CD14-positive monocyte (primary cell): ENCODE results near the gene FBXO5. TPM values are rescaled to one million over a fixed set of nuclear protein-coding genes. Genes with fewer than 3 reads are reported as not detected.
A peak's percentile ranks its signal among the peaks of the same experiment; 100 is the strongest.

Experiments used
- DNase-seq, 3 donors: peaks; one replicate each; pipeline ENCODE4 v3.0.0-alpha.2; 2011 to 2022
- H2AFZ ChIP-seq: 2 replicates; pipeline ENCODE4 v1.6.0; 2012; ENCODE audit warnings: mild to moderate bottlenecking, low read depth, low read length, inconsistent platforms; ENCODE audit not compliant: insufficient read depth, poor library complexity, severe bottlenecking
- H3K27ac ChIP-seq, 2 donors: 1 replicate in 1 of 2; 2 replicates in 1 of 2; pipeline ENCODE4 v1.5.1; 2012 to 2013; ENCODE audit warnings: low read length in 2 of 2, control low read depth in 1 of 2, inconsistent platforms in 1 of 2, low read depth in 1 of 2, mild to moderate bottlenecking in 1 of 2
- H3K27me3 ChIP-seq, 2 donors: one replicate each; pipeline versions ENCODE4 v1.6.0 to v1.6.1; 2011 to 2013; ENCODE audit warnings: low read length in 2 of 2; ENCODE audit not compliant: control insufficient read depth in 2 of 2, insufficient read depth in 2 of 2
- H3K36me3 ChIP-seq, 2 donors: replicated peaks in 1 of 2; 1 replicate in 1 of 2; 2 replicates in 1 of 2; pipeline versions ENCODE4 v1.5.1 to v1.6.1; 2012 to 2013; ENCODE audit warnings: low read length in 2 of 2, control low read depth in 1 of 2, inconsistent platforms in 1 of 2, mild to moderate bottlenecking in 1 of 2; ENCODE audit not compliant: insufficient read depth in 2 of 2, control insufficient read depth in 1 of 2
- H3K4me1 ChIP-seq, 2 donors: 1 replicate in 1 of 2; 2 replicates in 1 of 2; pipeline versions ENCODE4 v1.5.1 to v1.6.1; 2012 to 2013; ENCODE audit warnings: low read length in 2 of 2, control low read depth in 1 of 2, inconsistent platforms in 1 of 2, mild to moderate bottlenecking in 1 of 2, moderate library complexity in 1 of 2; ENCODE audit not compliant: insufficient read depth in 2 of 2, control insufficient read depth in 1 of 2
- H3K4me2 ChIP-seq: replicated peaks from 2 replicates; pipeline ENCODE3; 2012; ENCODE audit warnings: low read length, moderate library complexity, mild to moderate bottlenecking; ENCODE audit not compliant: poor library complexity, severe bottlenecking; ENCODE audit errors: extremely low read depth
- H3K4me3 ChIP-seq, 3 experiments: fragments of 200-600 bp in 1 of 3; sonication (generic) in 1 of 3; replicated peaks in 1 of 3; 1 replicate in 2 of 3; 2 replicates in 1 of 3; pipeline ENCODE4 v1.5.1; 2011 to 2013; ENCODE audit warnings: low read length in 3 of 3, mild to moderate bottlenecking in 3 of 3, control low read depth in 2 of 3, low read depth in 2 of 3, inconsistent platforms in 1 of 3, moderate library complexity in 1 of 3
- H3K79me2 ChIP-seq: 2 replicates; pipeline ENCODE4 v1.6.0; 2012; ENCODE audit warnings: mild to moderate bottlenecking, control low read depth, inconsistent platforms, low read length, moderate library complexity; ENCODE audit not compliant: insufficient read depth
- H3K9ac ChIP-seq: 2 replicates; pipeline ENCODE4 v1.6.0; 2017; ENCODE audit warnings: low read length, mild to moderate bottlenecking; ENCODE audit not compliant: insufficient read depth, poor library complexity, severe bottlenecking
- H3K9me3 ChIP-seq, 2 donors: replicated peaks in 1 of 2; 1 replicate in 1 of 2; 2 replicates in 1 of 2; pipeline versions ENCODE4 v1.5.1 to v1.6.1; 2012 to 2013; ENCODE audit warnings: low read length in 2 of 2, control low read depth in 1 of 2; ENCODE audit not compliant: control insufficient read depth in 1 of 2, insufficient read depth in 1 of 2
- H4K20me1 ChIP-seq: 2 replicates; pipeline ENCODE4 v1.6.0; 2012; ENCODE audit warnings: mild to moderate bottlenecking, low read length, control low read depth, moderate library complexity; ENCODE audit not compliant: insufficient read depth
- H3K27ac Mint-ChIP-seq, 7 donors: one replicate each; pipeline ENCODE4 v1.8.0; 2020; ENCODE audit warnings: mild to moderate bottlenecking in 7 of 7, mixed read lengths in 7 of 7, moderate library complexity in 6 of 7, inconsistent platforms in 2 of 7
- H3K27me3 Mint-ChIP-seq, 3 donors: one replicate each; pipeline ENCODE4 v1.8.0; 2021 to 2022; ENCODE audit warnings: low read depth in 3 of 3, mild to moderate bottlenecking in 3 of 3, mixed read lengths in 3 of 3, moderate library complexity in 3 of 3, inconsistent platforms in 1 of 3
- H3K36me3 Mint-ChIP-seq, 2 donors: one replicate each; pipeline ENCODE4 v1.8.0; 2020; ENCODE audit warnings: mixed read lengths in 2 of 2, inconsistent platforms in 1 of 2, mild to moderate bottlenecking in 1 of 2
- H3K4me1 Mint-ChIP-seq: one replicate; pipeline ENCODE4 v1.8.0; 2020; ENCODE audit warnings: mild to moderate bottlenecking, mixed read lengths
- H3K4me3 Mint-ChIP-seq, 2 donors: one replicate each; pipeline ENCODE4 v1.8.0; 2020; ENCODE audit warnings: mild to moderate bottlenecking in 2 of 2, mixed read lengths in 2 of 2, moderate library complexity in 1 of 2
- H3K9me3 Mint-ChIP-seq, 7 donors: one replicate each; pipeline ENCODE4 v1.8.0; 2020 to 2022; ENCODE audit warnings: mixed read lengths in 7 of 7, mild to moderate bottlenecking in 6 of 7, moderate library complexity in 6 of 7, inconsistent platforms in 2 of 7
- WGBS: methylation state at CpG from one replicate; pipeline ENCODE4 v1.1.5; 2013; ENCODE audit warnings: missing lambda C conversion rate; ENCODE audit not compliant: insufficient coverage; 5-methylcytosine and 5-hydroxymethylcytosine counted together
- intact Hi-C, 2 donors: fragments of 100-400 bp; cut with micrococcal nuclease; formaldehyde crosslinking; loops; one replicate each; pipeline versions ENCODE4 v1.15.0 to v1.15.1; 2023
- polyA plus RNA-seq, 3 donors: library from polyadenylated mRNA; depleted of rRNA in 1 of 3; unstranded in 2 of 3; stranded (reverse) in 1 of 3; fragments of 300-500 nt in 2 of 3; fragments of >200 nt in 1 of 3; fragmentation: Illumina TruSeq in 2 of 3; gene quantifications; 1 replicate in 2 of 3; 2 replicates in 1 of 3; pipeline ENCODE4 v1.2.3, GENCODE V29; 2012 to 2021
- TF ChIP-seq, protein P1 (sequence below): fragments of 200-600 bp; IDR thresholded peaks from one replicate; pipeline ENCODE4 v1.8.0; 2022; ENCODE audit warnings: antibody characterized with exemption, mild to moderate bottlenecking

FBXO5 gene
- polyA plus RNA-seq, 3 donors: 1.0 to 1.9 (median 1.3) TPM

GRCh38 chr6:153012856-153013255 lies 30.0 kb upstream of the FBXO5 start:
- no peak overlapping the region for H2AFZ ChIP-seq
- Mint-ChIP-seq H3K4me3 (no peak overlapping the region), H3K27ac (no peak overlapping the region), H3K4me1 (peaks cover 9% of the 10 kb centered on the region), H3K27me3 (peaks cover 0 to 2% (median 0%) of the 10 kb centered on the region in 3 donors), H3K9me3 (peaks cover 0 to 4% (median 0%) of the 10 kb centered on the region in 7 donors), H3K36me3 (no peaks in the 10 kb centered on the region)
- no CpG with 5 or more reads among the region's 6 CpGs for WGBS
- H3K79me2 ChIP-seq: no peaks in the 10 kb centered on the region
- no peaks in the 10 kb centered on the region for H3K27me3 ChIP-seq
- no peak overlapping the region for H3K4me3 ChIP-seq
- H3K9ac ChIP-seq: no peak overlapping the region
- H3K36me3 ChIP-seq: no peaks in the 10 kb centered on the region
- no peak overlapping the region for H3K4me2 ChIP-seq
- no peak overlapping the region for H3K27ac ChIP-seq
- DNase-seq: no peak
- H4K20me1 ChIP-seq: no peaks in the 10 kb centered on the region
- no peaks in the 10 kb centered on the region for H3K4me1 ChIP-seq
- TF ChIP-seq, protein P1, sequence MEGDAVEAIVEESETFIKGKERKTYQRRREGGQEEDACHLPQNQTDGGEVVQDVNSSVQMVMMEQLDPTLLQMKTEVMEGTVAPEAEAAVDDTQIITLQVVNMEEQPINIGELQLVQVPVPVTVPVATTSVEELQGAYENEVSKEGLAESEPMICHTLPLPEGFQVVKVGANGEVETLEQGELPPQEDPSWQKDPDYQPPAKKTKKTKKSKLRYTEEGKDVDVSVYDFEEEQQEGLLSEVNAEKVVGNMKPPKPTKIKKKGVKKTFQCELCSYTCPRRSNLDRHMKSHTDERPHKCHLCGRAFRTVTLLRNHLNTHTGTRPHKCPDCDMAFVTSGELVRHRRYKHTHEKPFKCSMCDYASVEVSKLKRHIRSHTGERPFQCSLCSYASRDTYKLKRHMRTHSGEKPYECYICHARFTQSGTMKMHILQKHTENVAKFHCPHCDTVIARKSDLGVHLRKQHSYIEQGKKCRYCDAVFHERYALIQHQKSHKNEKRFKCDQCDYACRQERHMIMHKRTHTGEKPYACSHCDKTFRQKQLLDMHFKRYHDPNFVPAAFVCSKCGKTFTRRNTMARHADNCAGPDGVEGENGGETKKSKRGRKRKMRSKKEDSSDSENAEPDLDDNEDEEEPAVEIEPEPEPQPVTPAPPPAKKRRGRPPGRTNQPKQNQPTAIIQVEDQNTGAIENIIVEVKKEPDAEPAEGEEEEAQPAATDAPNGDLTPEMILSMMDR: no peak
- intact Hi-C loops: no loop called here
- no peaks in the 10 kb centered on the region for H3K9me3 ChIP-seq

DNA sequence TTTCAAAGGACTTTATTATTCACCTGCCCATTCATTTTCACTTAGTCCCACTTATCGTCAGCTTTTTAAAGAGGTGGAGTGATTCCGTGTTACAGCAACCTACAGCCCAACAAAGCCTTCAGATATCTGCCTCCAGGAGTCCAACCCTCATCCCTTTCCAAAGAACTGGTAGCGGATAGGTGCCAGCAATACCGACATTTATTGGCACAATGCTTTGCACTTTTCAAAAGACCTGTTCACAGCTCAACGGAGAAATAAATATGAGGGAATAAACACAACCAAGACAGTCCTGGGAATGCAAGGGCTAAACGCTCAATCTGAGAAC lies 20.5 kb upstream of the FBXO5 start:
- peak overlapping the region; percentile 99 for H3K4me3 Mint-ChIP-seq
- Histone ChIP-seq H3K4me2 (peak overlapping the region; percentile 94), H3K36me3 (peaks cover 0 to 9% of the 10 kb centered on the region in 2 donors), H3K4me1 (peaks cover 21 to 32% of the 10 kb centered on the region in 2 donors), H3K27ac (peak overlapping the region in 1 of 2 donors; percentile 84), H3K27me3 (no peaks in the 10 kb centered on the region), H2AFZ (peak overlapping the region; percentile 94), H3K4me3 (peak overlapping the region; percentile 88 to 94 (median 94)), H4K20me1 (peaks cover 28% of the 10 kb centered on the region), H3K79me2 (peaks cover 56% of the 10 kb centered on the region), H3K9ac (peak overlapping the region; percentile 84), H3K9me3 (no peaks in the 10 kb centered on the region)
- TF ChIP-seq, protein P1: no peak
- H3K27me3 Mint-ChIP-seq: no peaks in the 10 kb centered on the region
- DNase-seq: no peak
- WGBS: 5% methylated on average over 4 of the region's 6 CpGs
- intact Hi-C loops: no loop called here
- peak overlapping the region in 5 of 7 donors; percentile 41 to 97 (median 90) for H3K27ac Mint-ChIP-seq
- H3K4me1 Mint-ChIP-seq: peaks cover 37% of the 10 kb centered on the region
- peaks cover 0 to 4% (median 0%) of the 10 kb centered on the region in 7 donors for H3K9me3 Mint-ChIP-seq
- peaks cover 5 to 11% of the 10 kb centered on the region in 2 donors for H3K36me3 Mint-ChIP-seq
